ENCODE results near the gene SCYGR4. TPM values are rescaled to one million over a fixed set of nuclear protein-coding genes. Genes with fewer than 3 reads are reported as not detected.

The SCYGR4 gene
- total and polyA plus RNA-seq, 9 of the 15 experiments (the other 6 are each of a cell fraction or from before 2014, with no cell fraction given), result 0.09 TPM; not detected in 8

DNA sequence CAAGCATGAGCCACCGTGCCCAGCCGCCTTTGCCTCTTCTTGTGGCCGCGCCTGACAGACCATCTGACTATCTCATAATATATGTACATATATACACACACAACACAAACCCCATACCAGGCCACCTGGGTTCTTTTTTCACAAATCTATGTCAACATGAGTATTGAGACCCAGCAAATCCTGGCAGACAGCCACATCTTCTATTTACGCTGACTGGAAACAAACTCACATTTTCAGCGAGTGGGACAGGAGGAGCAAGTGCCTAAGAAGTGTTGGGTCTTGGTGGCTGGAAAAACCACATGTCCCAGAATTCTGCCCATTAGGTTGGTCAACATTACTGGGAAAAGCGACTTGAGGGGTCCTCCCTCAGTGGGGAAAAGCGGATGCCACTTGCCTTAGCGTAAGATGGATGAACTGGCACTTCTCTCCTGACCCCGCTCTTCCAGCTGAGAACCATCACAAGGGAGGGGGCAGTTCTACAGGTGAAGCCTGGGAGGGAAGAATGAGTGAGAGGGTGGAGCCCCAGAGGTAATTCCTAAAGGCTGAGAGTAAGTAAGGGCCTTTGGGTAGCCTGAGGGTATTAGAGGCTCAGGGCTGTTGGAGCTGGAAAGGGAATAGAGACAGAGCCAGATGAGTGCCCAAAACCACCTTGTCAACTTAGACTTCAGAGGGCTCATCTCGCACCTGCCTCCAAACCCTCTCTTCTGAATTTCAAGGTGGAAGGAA, 4.6 kb upstream of the SCYGR4 start:
- FAIRE-seq (no peak), ATAC-seq (no peak), DNase-seq (ENCODE audit: extremely low read depth in 1 of 4, low spot score in 3 of 4) (no peak)
- intact Hi-C loops (cut with micrococcal nuclease), result no loop called here
- no peaks in the 10 kb centered on the region for H3K9me1 ChIP-seq (ENCODE audit: control insufficient read depth, insufficient read depth, low read length)
- no peak overlapping the region for H3K4me2 ChIP-seq (ENCODE audit: insufficient read depth, low read length)
- no peaks in the 10 kb centered on the region for H3K9me3 ChIP-seq (replicated peaks; ENCODE audit: control insufficient read depth, insufficient read depth, low read depth, low read length)
- no TSS peak for BruUV-seq (replicated peaks)
- no peaks in the 10 kb centered on the region for H4K20me1 ChIP-seq (replicated peaks; ENCODE audit: control insufficient read depth, insufficient read depth, low read length)
- H3K79me2 ChIP-seq (ENCODE audit: control insufficient read depth, insufficient read depth, low read length), result no peaks in the 10 kb centered on the region
- H3K4me3 ChIP-seq, result no peak overlapping the region
- H3K4me1 ChIP-seq (replicated peaks in 1 of 2; ENCODE audit: control insufficient read depth in 2 of 2, insufficient read depth in 2 of 2, low read length in 2 of 2), result no peaks in the 10 kb centered on the region
- no peak overlapping the region for H3K27ac ChIP-seq (ENCODE audit: extremely low read depth, low read depth, low read length)
- in situ Hi-C loops (cut with MboI), result no loop called here
- peaks cover 0 to 32% of the 10 kb centered on the region in 2 experiments; a peak in 2 of 5 replicates for H3K27me3 ChIP-seq (ENCODE audit: control insufficient read depth in 2 of 2, insufficient read depth in 2 of 2, low read length in 2 of 2)
- H3K9ac ChIP-seq (ENCODE audit: insufficient read depth in 1 of 2, low read depth in 2 of 2, low read length in 2 of 2), result no peak overlapping the region
- no peaks in the 10 kb centered on the region for H3K36me3 ChIP-seq (ENCODE audit: control insufficient read depth, insufficient read depth, low read length)
- CTCF ChIA-PET (ENCODE audit: low intra/inter-chr PET ratio), result no interaction called here
- WGBS (ENCODE audit: insufficient coverage, low coverage, missing lambda C conversion rate), result 0% methylated on average over 11 of the region's 11 CpGs
- no peak overlapping the region for H2AFZ ChIP-seq (ENCODE audit: low read depth, low read length)
- POLR2A ChIA-PET, result no interaction called here
- TF ChIP-seq RBM15 (IDR thresholded peaks at IDR 0.05; ENCODE audit: insufficient read depth, low read length), result no peak
- TF ChIP-seq BRF1 (IDR thresholded peaks at IDR 0.05; ENCODE audit: borderline replicate concordance, extremely low read depth, insufficient read length), result no peak
- TF ChIP-seq, protein P1, sequence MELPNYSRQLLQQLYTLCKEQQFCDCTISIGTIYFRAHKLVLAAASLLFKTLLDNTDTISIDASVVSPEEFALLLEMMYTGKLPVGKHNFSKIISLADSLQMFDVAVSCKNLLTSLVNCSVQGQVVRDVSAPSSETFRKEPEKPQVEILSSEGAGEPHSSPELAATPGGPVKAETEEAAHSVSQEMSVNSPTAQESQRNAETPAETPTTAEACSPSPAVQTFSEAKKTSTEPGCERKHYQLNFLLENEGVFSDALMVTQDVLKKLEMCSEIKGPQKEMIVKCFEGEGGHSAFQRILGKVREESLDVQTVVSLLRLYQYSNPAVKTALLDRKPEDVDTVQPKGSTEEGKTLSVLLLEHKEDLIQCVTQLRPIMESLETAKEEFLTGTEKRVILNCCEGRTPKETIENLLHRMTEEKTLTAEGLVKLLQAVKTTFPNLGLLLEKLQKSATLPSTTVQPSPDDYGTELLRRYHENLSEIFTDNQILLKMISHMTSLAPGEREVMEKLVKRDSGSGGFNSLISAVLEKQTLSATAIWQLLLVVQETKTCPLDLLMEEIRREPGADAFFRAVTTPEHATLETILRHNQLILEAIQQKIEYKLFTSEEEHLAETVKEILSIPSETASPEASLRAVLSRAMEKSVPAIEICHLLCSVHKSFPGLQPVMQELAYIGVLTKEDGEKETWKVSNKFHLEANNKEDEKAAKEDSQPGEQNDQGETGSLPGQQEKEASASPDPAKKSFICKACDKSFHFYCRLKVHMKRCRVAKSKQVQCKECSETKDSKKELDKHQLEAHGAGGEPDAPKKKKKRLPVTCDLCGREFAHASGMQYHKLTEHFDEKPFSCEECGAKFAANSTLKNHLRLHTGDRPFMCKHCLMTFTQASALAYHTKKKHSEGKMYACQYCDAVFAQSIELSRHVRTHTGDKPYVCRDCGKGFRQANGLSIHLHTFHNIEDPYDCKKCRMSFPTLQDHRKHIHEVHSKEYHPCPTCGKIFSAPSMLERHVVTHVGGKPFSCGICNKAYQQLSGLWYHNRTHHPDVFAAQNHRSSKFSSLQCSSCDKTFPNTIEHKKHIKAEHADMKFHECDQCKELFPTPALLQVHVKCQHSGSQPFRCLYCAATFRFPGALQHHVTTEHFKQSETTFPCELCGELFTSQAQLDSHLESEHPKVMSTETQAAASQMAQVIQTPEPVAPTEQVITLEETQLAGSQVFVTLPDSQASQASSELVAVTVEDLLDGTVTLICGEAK (IDR thresholded peaks at IDR 0.05), result no peak
- TF ChIP-seq, protein P1 (CRISPR knock-in tag; IDR thresholded peaks at IDR 0.05), result no peak
- no peak for TF ChIP-seq ASH1L (IDR thresholded peaks at IDR 0.05; ENCODE audit: borderline replicate concordance, low read depth, partially characterized antibody)
- no peak for TF ChIP-seq ZNF644 (tag; IDR thresholded peaks at IDR 0.05; ENCODE audit: low read depth)
- no peak for TF ChIP-seq SRSF3 (IDR thresholded peaks at IDR 0.05; ENCODE audit: insufficient read depth, low read length)
- TF ChIP-seq PRMT5 (CRISPR knock-in tag; IDR thresholded peaks at IDR 0.05), result no peak
- TF ChIP-seq CC2D1A (IDR thresholded peaks at IDR 0.05), result no peak
- TF ChIP-seq, protein P2, sequence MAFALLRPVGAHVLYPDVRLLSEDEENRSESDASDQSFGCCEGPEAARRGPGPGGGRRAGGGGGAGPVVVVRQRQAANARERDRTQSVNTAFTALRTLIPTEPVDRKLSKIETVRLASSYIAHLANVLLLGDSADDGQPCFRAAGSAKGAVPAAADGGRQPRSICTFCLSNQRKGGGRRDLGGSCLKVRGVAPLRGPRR (CRISPR knock-in tag; IDR thresholded peaks at IDR 0.05), result no peak
- no peak for TF ChIP-seq ESRRB (CRISPR knock-in tag; IDR thresholded peaks at IDR 0.05; ENCODE audit: borderline replicate concordance)
- TF ChIP-seq GABPB2 (CRISPR knock-in tag; conservative IDR thresholded peaks at IDR 0.05), result no peak

Data from K562 (cell line).